IMR-90 (cell line): Measurements from ENCODE around the gene AK2. TPM values are rescaled to one million over a fixed set of nuclear protein-coding genes. Genes with fewer than 3 reads are reported as not detected.
A peak's percentile ranks its signal among the peaks of the same experiment; 100 is the strongest.

Experiments used
- ATAC-seq: fragments of 200-7000 bp; cut with Tn5 transposase; 2 replicates; pipeline ENCODE4 v1.9.1; 2020; ENCODE audit warnings: low read depth, mild to moderate bottlenecking, moderate library complexity
- BruUV-seq: library from RNA; stranded (reverse); fragments of 400-500 nt; replicated peaks from 2 replicates; lab custom pipeline; 2021; lab: Mats Ljungman, UMichigan
- CTCF ChIA-PET: fragments of 300-600 bp; formaldehyde crosslinking; extraction: SDS; loops from one replicate; lab custom pipeline; 2021; ENCODE audit warnings: antibody characterized with exemption; lab: Yijun Ruan, JAX
- POLR2A ChIA-PET: fragments of 300-600 bp; sonication (Branson Sonifier 250); formaldehyde crosslinking; loops from one replicate; lab custom pipeline; 2022; ENCODE audit warnings: antibody characterized with exemption; ENCODE audit not compliant: unreplicated experiment; lab: Charles Lee
- DNase-seq: peaks from one replicate; pipeline ENCODE4 v3.0.0; 2013
- H2AFZ ChIP-seq: replicated peaks from 2 replicates; pipeline ENCODE3; 2013; ENCODE audit warnings: low read length, mild to moderate bottlenecking; ENCODE audit not compliant: poor library complexity
- H2AK5ac ChIP-seq: 2 replicates; pipeline ENCODE4 v1.6.1; 2013; ENCODE audit warnings: low read depth, low read length, inconsistent platforms
- H2AK9ac ChIP-seq: replicated peaks from 2 replicates; pipeline ENCODE3; 2013; ENCODE audit warnings: mild to moderate bottlenecking, low read depth, low read length, moderate library complexity; ENCODE audit not compliant: poor library complexity
- H2BK120ac ChIP-seq: 2 replicates; pipeline ENCODE4 v1.6.1; 2013; ENCODE audit warnings: low read depth, low read length, inconsistent platforms
- H2BK15ac ChIP-seq: 3 replicates; pipeline ENCODE4 v1.6.1; 2013; ENCODE audit warnings: low read depth, low read length, inconsistent platforms
- H2BK20ac ChIP-seq: 2 replicates; pipeline ENCODE4 v1.6.1; 2013; ENCODE audit warnings: low read depth, mild to moderate bottlenecking, inconsistent platforms, low read length, moderate library complexity
- H2BK5ac ChIP-seq: 2 replicates; pipeline ENCODE4 v1.6.1; 2013; ENCODE audit warnings: mild to moderate bottlenecking, low read depth, low read length, inconsistent platforms; ENCODE audit not compliant: poor library complexity, severe bottlenecking
- H3K14ac ChIP-seq: replicated peaks from 2 replicates; pipeline ENCODE4 v1.6.1; 2013; ENCODE audit warnings: low read depth, low read length, inconsistent platforms
- H3K18ac ChIP-seq: 2 replicates; pipeline ENCODE4 v1.6.1; 2013; ENCODE audit warnings: low read depth, low read length, control low read depth
- H3K23ac ChIP-seq: 2 replicates; pipeline ENCODE4 v1.6.1; 2013; ENCODE audit warnings: low read depth, low read length, inconsistent platforms
- H3K27ac ChIP-seq: 2 replicates; pipeline ENCODE4 v1.5.1; 2013; ENCODE audit warnings: mild to moderate bottlenecking, control low read depth, low read length; ENCODE audit not compliant: insufficient read depth
- H3K27me3 ChIP-seq: 2 replicates; pipeline ENCODE4 v1.6.1; 2013; ENCODE audit warnings: low read length; ENCODE audit not compliant: control insufficient read depth, insufficient read depth
- H3K36me3 ChIP-seq: 2 replicates; pipeline ENCODE4 v1.6.1; 2013; ENCODE audit warnings: low read length, mixed read lengths; ENCODE audit not compliant: control insufficient read depth, insufficient read depth
- H3K4ac ChIP-seq: 2 replicates; pipeline ENCODE4 v1.6.1; 2013; ENCODE audit warnings: low read depth, low read length, inconsistent platforms
- H3K4me1 ChIP-seq: 2 replicates; pipeline ENCODE4 v1.6.1; 2013; ENCODE audit warnings: low read length, mixed read lengths; ENCODE audit not compliant: control insufficient read depth, insufficient read depth
- H3K4me2 ChIP-seq: 2 replicates; pipeline ENCODE4 v1.6.1; 2013; ENCODE audit warnings: low read depth, mild to moderate bottlenecking, control low read depth, low read length, moderate library complexity
- H3K4me3 ChIP-seq: 2 replicates; pipeline ENCODE4 v1.5.1; 2013; ENCODE audit warnings: low read depth, mild to moderate bottlenecking, control low read depth, low read length, moderate library complexity; ENCODE audit not compliant: insufficient read depth
- H3K56ac ChIP-seq: 2 replicates; pipeline ENCODE4 v1.6.1; 2013; ENCODE audit warnings: low read length, inconsistent platforms; ENCODE audit not compliant: insufficient read depth; ENCODE audit errors: extremely low read depth
- H3K79me1 ChIP-seq, 2 experiments: 2 replicates each; pipeline ENCODE4 v1.6.1; 2013; ENCODE audit warnings: low read length in 2 of 2, inconsistent platforms in 1 of 2, low read depth in 1 of 2
- H3K9ac ChIP-seq: 2 replicates; pipeline ENCODE4 v1.6.1; 2013; ENCODE audit warnings: low read depth, low read length, control low read depth
- H3K9me1 ChIP-seq: 2 replicates; pipeline ENCODE4 v1.6.1; 2013; ENCODE audit warnings: low read length, inconsistent platforms; ENCODE audit not compliant: insufficient read depth
- H3K9me3 ChIP-seq: 2 replicates; pipeline ENCODE4 v1.6.1; 2013; ENCODE audit warnings: low read length; ENCODE audit not compliant: control insufficient read depth, insufficient read depth
- H4K20me1 ChIP-seq: 2 replicates; pipeline ENCODE4 v1.6.1; 2013; ENCODE audit warnings: low read length, inconsistent platforms; ENCODE audit not compliant: insufficient read depth
- H4K5ac ChIP-seq: 2 replicates; pipeline ENCODE4 v1.6.1; 2013; ENCODE audit warnings: mild to moderate bottlenecking, low read depth, low read length, control low read depth
- H4K8ac ChIP-seq, 2 experiments: 2 replicates each; pipeline ENCODE4 v1.6.1; 2013; ENCODE audit warnings: low read depth in 2 of 2, low read length in 2 of 2, control low read depth in 1 of 2, inconsistent platforms in 1 of 2
- H4K91ac ChIP-seq: 2 replicates; pipeline ENCODE4 v1.6.1; 2013; ENCODE audit warnings: low read depth, low read length, inconsistent platforms; ENCODE audit not compliant: insufficient read depth
- BHLHE40 ChIP-seq: fragments of 150-350 bp; IDR thresholded peaks from 2 replicates; pipeline ENCODE4 v1.6.1; 2016; ENCODE audit warnings: mild to moderate bottlenecking, low read depth, low read length
- CEBPB ChIP-seq: IDR thresholded peaks from 2 replicates; pipeline ENCODE4 v1.6.1; 2012; ENCODE audit warnings: low read depth, low read length, improper control_type of control experiment
- CTCF ChIP-seq: conservative IDR thresholded peaks from 2 replicates; pipeline ENCODE4 v1.5.1; 2012; ENCODE audit warnings: mild to moderate bottlenecking, low read depth, low read length, improper control_type of control experiment
- ELK1 ChIP-seq: fragments of 150-350 bp; IDR thresholded peaks from 2 replicates; pipeline ENCODE4 v1.6.1; 2016; ENCODE audit warnings: low read depth, mild to moderate bottlenecking, low read length, moderate library complexity, borderline replicate concordance
- FOS ChIP-seq: fragments of 150-350 bp; IDR thresholded peaks from 2 replicates; pipeline ENCODE4 v1.6.1; 2016; ENCODE audit warnings: low read depth, low read length
- MAFK ChIP-seq: IDR thresholded peaks from 2 replicates; pipeline ENCODE4 v1.6.1; 2012; ENCODE audit warnings: low read depth, low read length, improper control_type of control experiment
- MAZ ChIP-seq: IDR thresholded peaks from 2 replicates; pipeline ENCODE4 v1.6.1; 2012; ENCODE audit warnings: low read depth, mild to moderate bottlenecking, low read length, improper control_type of control experiment, moderate library complexity, borderline replicate concordance
- MXI1 ChIP-seq: IDR thresholded peaks from 2 replicates; pipeline ENCODE4 v1.6.1; 2012; ENCODE audit warnings: low read depth, mild to moderate bottlenecking, low read length, moderate library complexity, borderline replicate concordance
- NFE2L2 ChIP-seq: fragments of 150-350 bp; IDR thresholded peaks from 2 replicates; pipeline ENCODE4 v1.6.1; 2016; ENCODE audit warnings: low read depth, mild to moderate bottlenecking, low read length
- POLR2A ChIP-seq: IDR thresholded peaks from 2 replicates; pipeline ENCODE4 v1.6.1; 2012; ENCODE audit warnings: mild to moderate bottlenecking, low read depth, low read length
- RAD21 ChIP-seq: IDR thresholded peaks from 2 replicates; pipeline ENCODE4 v1.6.1; 2012; ENCODE audit warnings: low read length, improper control_type of control experiment
- RCOR1 ChIP-seq: IDR thresholded peaks from 2 replicates; pipeline ENCODE4 v1.6.1; 2012; ENCODE audit warnings: mild to moderate bottlenecking, low read length, improper control_type of control experiment; ENCODE audit not compliant: insufficient replicate concordance
- RFX5 ChIP-seq: IDR thresholded peaks from 2 replicates; pipeline ENCODE4 v1.8.0; 2012; ENCODE audit warnings: low read depth, mild to moderate bottlenecking, low read length, moderate library complexity
- SMC3 ChIP-seq: fragments of 150-350 bp; IDR thresholded peaks from 2 replicates; pipeline ENCODE4 v1.6.1; 2016; ENCODE audit warnings: low read depth, mild to moderate bottlenecking, antibody characterized with exemption, low read length, moderate library complexity
- USF2 ChIP-seq: fragments of 150-350 bp; IDR thresholded peaks from 2 replicates; pipeline ENCODE4 v1.6.1; 2017; ENCODE audit warnings: mild to moderate bottlenecking, antibody characterized with exemption, low read length, low read depth
- WGBS, 2 experiments: methylation state at CpG; one replicate each; pipeline versions ENCODE4 v1.1.5 to v1.1.7; 2013; ENCODE audit warnings: missing lambda C conversion rate in 2 of 2; ENCODE audit not compliant: insufficient read length in 1 of 2; ENCODE audit errors: extremely low coverage in 2 of 2; 5-methylcytosine and 5-hydroxymethylcytosine counted together
- dilution Hi-C: fragments of 300-500 bp; cut with HindIII; formaldehyde crosslinking; loops from one replicate; pipeline ENCODE4 v1.14.3; 2018; ENCODE audit warnings: low sequenced_read_pairs; ENCODE audit not compliant: unreplicated experiment
- in situ Hi-C: fragments of 300-500 bp; cut with MboI; formaldehyde crosslinking; loops from 3 replicates; pipeline ENCODE4 v1.14.3; 2019; ENCODE audit warnings: low sequenced_read_pairs, inconsistent platforms, mixed read lengths
- intact Hi-C: fragments of 100-400 bp; cut with micrococcal nuclease; formaldehyde crosslinking; loops from 2 replicates; pipeline ENCODE4 v1.10.0; 2022
- polyA plus RNA-seq, 3 experiments: library from polyadenylated mRNA; depleted of rRNA; stranded (reverse); fragments of >200 nt; gene quantifications; 2 replicates each; pipeline ENCODE4 v1.2.3, GENCODE V29; 2012; ENCODE audit warnings: low replicate concordance in 1 of 3
- total RNA-seq: library from RNA; depleted of rRNA; stranded (reverse); fragments of >200 nt; gene quantifications from 2 replicates; pipeline ENCODE4 v1.2.3, GENCODE V29; 2012

Gene AK2
- total and polyA plus RNA-seq, 2 of the 4 experiments (the other 2 are of a cell fraction): 118 to 203 TPM

GRCh38 chr1:33005838-33006421 is 30.8 kb downstream of the AK2 start:
- H3K9me3 ChIP-seq: no peaks in the 10 kb centered on the region
- no peak overlapping the region; the same call in 1 of the 2 replicates for H2AK5ac ChIP-seq
- peaks cover 12% of the 10 kb centered on the region for H3K9me1 ChIP-seq
- no peaks in the 10 kb centered on the region for H3K27me3 ChIP-seq
- no peak overlapping the region for H3K56ac ChIP-seq
- H3K23ac ChIP-seq: peak overlapping the region; percentile 27; the same call in 1 of the 2 replicates
- no peak overlapping the region for H3K4me2 ChIP-seq
- no peak overlapping the region for H4K91ac ChIP-seq
- in situ Hi-C loops: loop anchor here (5.0 kb wide), 1 partner anchor 74 kb away; no protein-coding TSS in a partner anchor
- no peak overlapping the region; the same call in 1 of the 2 replicates for H3K4ac ChIP-seq
- no peak overlapping the region for H2BK5ac ChIP-seq
- ATAC-seq (no peak), DNase-seq (no peak)
- H4K5ac ChIP-seq: no peak overlapping the region
- H3K14ac ChIP-seq: no peak overlapping the region; the same call in 1 of the 2 replicates
- H2BK120ac ChIP-seq: no peak overlapping the region
- H4K8ac ChIP-seq: no peak overlapping the region
- peaks cover 22% of the 10 kb centered on the region for H3K4me1 ChIP-seq
- H2AK9ac ChIP-seq: no peak overlapping the region
- intact Hi-C loops: no loop called here
- WGBS, 2 experiments: 40% methylated on average over 1 of the region's 9 CpGs; no CpG with 5 or more reads in 1 of the 2 experiments
- H2BK20ac ChIP-seq: no peak overlapping the region
- no TSS peak for BruUV-seq
- TF ChIP-seq USF2: no peak
- TF ChIP-seq MAZ: no peak
- TF ChIP-seq RCOR1: no peak
- TF ChIP-seq ELK1: no peak
- TF ChIP-seq BHLHE40: no peak
- TF ChIP-seq SMC3: no peak
- no peak for TF ChIP-seq FOS
- no peak for TF ChIP-seq POLR2A
- no peak for TF ChIP-seq RFX5
- no peak for TF ChIP-seq MXI1
- no peak for TF ChIP-seq CEBPB
- TF ChIP-seq MAFK: no peak
- TF ChIP-seq RAD21: no peak
- no peak for TF ChIP-seq CTCF
- no peak for TF ChIP-seq NFE2L2
- no peak overlapping the region for H3K18ac ChIP-seq
- ChIA-PET POLR2A (no interaction called here), CTCF (interaction anchor here (0.6 kb wide), 1 partner anchor 36 kb away, joined by 3 read pairs; no protein-coding TSS in a partner anchor)
- H3K9ac ChIP-seq: no peak overlapping the region
- H2AFZ ChIP-seq: no peak overlapping the region
- H3K27ac ChIP-seq: no peak overlapping the region
- H3K4me3 ChIP-seq: no peak overlapping the region
- dilution Hi-C loops: no loop called here
- H3K36me3 ChIP-seq: peaks cover 15% of the 10 kb centered on the region
- H2BK15ac ChIP-seq: no peak overlapping the region
- H3K79me1 ChIP-seq: peaks cover 2 to 23% of the 10 kb centered on the region in 2 experiments
- peaks cover 11% of the 10 kb centered on the region; the same call in 1 of the 2 replicates for H4K20me1 ChIP-seq
